ENCODE results near the gene CENPX.

GRCh38 chr17:82045936-82046484 is 23.3 kb upstream of the CENPX start:
- no peak for TF ChIP-seq CTCF (IDR thresholded peaks at IDR 0.05)
- no peak for TF ChIP-seq REST (IDR thresholded peaks at IDR 0.05; ENCODE audit: insufficient read depth in 1 of 2, low read depth in 2 of 2, low read length in 1 of 2)
- no peak for TF ChIP-seq POLR2AphosphoS5 (IDR thresholded peaks at IDR 0.05; ENCODE audit: low read depth, low read length)
- TF ChIP-seq SIN3A (IDR thresholded peaks at IDR 0.05; ENCODE audit: borderline replicate concordance, insufficient read depth, low read depth, low read length), result no peak
